ENCODE results near the gene ZNHIT2.
A peak's percentile ranks its signal among the peaks of the same experiment; 100 is the strongest.

Gene ZNHIT2

GRCh38 chr11:65130631-65131416 lies 13.3 kb upstream of the ZNHIT2 start:
- no peak for TF ChIP-seq CTCF (IDR thresholded peaks at IDR 0.05; ENCODE audit: borderline replicate concordance, control extremely low read depth, extremely low read depth, insufficient read depth, missing control alignments)
- DNase-seq (ENCODE audit: low spot score) = no peak
- in situ Hi-C loops (cut with MboI; ENCODE audit: low sequenced_read_pairs, unreplicated experiment) = no loop called here

- DNase-seq (ENCODE audit: low spot score) = no peak
- no peak for TF ChIP-seq CTCF (IDR thresholded peaks at IDR 0.05; ENCODE audit: borderline replicate concordance, control extremely low read depth, extremely low read depth, insufficient read depth, missing control alignments)
- in situ Hi-C loops (cut with MboI; ENCODE audit: low sequenced_read_pairs, unreplicated experiment) = no loop called here
These were observed 12.3 kb upstream of the ZNHIT2 start for GRCh38 chr11:65129649-65130441.

GRCh38 chr11:65128182-65129145 lies 11.0 kb upstream of the ZNHIT2 start:
- DNase-seq (ENCODE audit: low spot score) = no peak
- no peak for TF ChIP-seq CTCF (IDR thresholded peaks at IDR 0.05; ENCODE audit: borderline replicate concordance, control extremely low read depth, extremely low read depth, insufficient read depth, missing control alignments)
- in situ Hi-C loops (cut with MboI; ENCODE audit: low sequenced_read_pairs, unreplicated experiment) = no loop called here

GRCh38 chr11:65127473-65128181 lies 10.1 kb upstream of the ZNHIT2 start:
- DNase-seq (ENCODE audit: low spot score) = no peak
- in situ Hi-C loops (cut with MboI; ENCODE audit: low sequenced_read_pairs, unreplicated experiment) = no loop called here

GRCh38 chr11:65126624-65127274 lies 9.2 kb upstream of the ZNHIT2 start:
- peak; percentile 26 for DNase-seq (ENCODE audit: low spot score)
- in situ Hi-C loops (cut with MboI; ENCODE audit: low sequenced_read_pairs, unreplicated experiment) = no loop called here
- no peak for TF ChIP-seq CTCF (IDR thresholded peaks at IDR 0.05; ENCODE audit: borderline replicate concordance, control extremely low read depth, extremely low read depth, insufficient read depth, missing control alignments)

More at GRCh38 chr11:65127473-65128181, 10.1 kb upstream of the ZNHIT2 start:
- TF ChIP-seq CTCF (IDR thresholded peaks at IDR 0.05; ENCODE audit: borderline replicate concordance, control extremely low read depth, extremely low read depth, insufficient read depth, missing control alignments) = no peak
